ENCODE measurements around the gene CPSF4. TPM values are rescaled to one million over a fixed set of nuclear protein-coding genes. Genes with fewer than 3 reads are reported as not detected.

The CPSF4 gene
- total RNA-seq, 1 donor: 101 TPM

DNA sequence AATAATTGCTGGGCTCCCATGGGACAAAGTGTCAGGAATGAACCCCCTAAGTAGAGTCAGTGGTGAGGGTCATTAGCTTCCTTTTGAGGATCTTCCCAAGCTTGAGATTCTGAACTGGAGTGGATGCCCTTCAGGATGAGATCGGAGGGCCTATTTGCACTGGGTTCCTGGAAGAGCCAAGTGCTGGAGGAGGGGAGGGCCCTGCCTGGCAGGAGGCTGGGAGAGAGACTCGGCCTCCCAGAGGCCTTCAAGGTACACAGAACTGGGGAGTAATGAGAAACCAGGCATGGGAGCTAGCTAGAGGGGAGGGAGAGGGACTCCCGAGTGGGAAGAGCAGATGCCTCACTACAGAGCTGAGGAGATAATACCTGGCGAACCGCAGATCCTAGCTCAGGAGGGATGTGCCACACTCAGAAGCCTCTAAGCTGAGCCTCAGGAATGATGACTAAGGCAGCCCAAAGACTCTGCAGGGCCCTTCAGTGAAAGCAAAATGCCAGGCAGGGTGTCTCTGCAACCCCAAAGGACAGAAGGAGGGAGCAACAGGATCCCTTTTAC is 39.8 kb upstream of the CPSF4 start:
- Histone ChIP-seq H3K36me3 (ENCODE audit: insufficient read depth, low read length) (peaks cover 85% of the 10 kb centered on the region), H4K20me1 (ENCODE audit: insufficient read depth, low read length) (peaks cover 30% of the 10 kb centered on the region)

DNA sequence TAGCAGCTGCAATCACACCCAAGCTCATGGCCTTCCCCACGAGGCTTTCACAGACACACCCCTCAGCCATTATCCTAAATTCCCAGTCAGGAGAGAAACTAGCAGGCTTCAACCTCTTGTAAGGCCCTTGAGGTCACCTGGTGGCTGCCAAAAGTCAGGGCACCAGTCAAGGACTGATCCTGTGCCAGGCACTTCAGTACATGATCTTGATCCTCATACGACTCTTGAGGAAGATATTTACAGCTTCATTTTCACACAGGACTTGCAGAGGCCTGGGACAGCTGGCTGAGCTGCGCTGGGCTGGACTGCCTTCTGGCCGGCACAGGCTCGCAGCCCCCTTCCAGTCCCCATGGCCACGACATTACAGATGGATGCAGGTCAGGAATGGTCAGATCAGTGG is 39.1 kb upstream of the CPSF4 start:
- no peak overlapping the region for H2AFZ ChIP-seq (ENCODE audit: low read length)
- H3K27ac ChIP-seq (ENCODE audit: low read depth, low read length): no peak overlapping the region
- peaks cover 8% of the 10 kb centered on the region for H3K4me1 ChIP-seq (ENCODE audit: insufficient read depth, low read length)
- H3K79me2 ChIP-seq (ENCODE audit: insufficient read depth, low read length): peaks cover 31% of the 10 kb centered on the region
- no peaks in the 10 kb centered on the region for H3K9me3 ChIP-seq (ENCODE audit: low read depth, low read length)
- H3K4me2 ChIP-seq (ENCODE audit: insufficient read depth, low read length): no peak overlapping the region
- no peaks in the 10 kb centered on the region for H3K27me3 ChIP-seq (ENCODE audit: insufficient read depth, low read length)
- peaks cover 32% of the 10 kb centered on the region for H4K20me1 ChIP-seq (ENCODE audit: insufficient read depth, low read length)
- H3K36me3 ChIP-seq (ENCODE audit: insufficient read depth, low read length): peaks cover 81% of the 10 kb centered on the region
- no peak overlapping the region for H3K4me3 ChIP-seq (ENCODE audit: insufficient read depth, low read length)
- DNase-seq (ENCODE audit: insufficient read length, low spot score, missing footprints): peak; percentile 76
- TF ChIP-seq, protein P1, sequence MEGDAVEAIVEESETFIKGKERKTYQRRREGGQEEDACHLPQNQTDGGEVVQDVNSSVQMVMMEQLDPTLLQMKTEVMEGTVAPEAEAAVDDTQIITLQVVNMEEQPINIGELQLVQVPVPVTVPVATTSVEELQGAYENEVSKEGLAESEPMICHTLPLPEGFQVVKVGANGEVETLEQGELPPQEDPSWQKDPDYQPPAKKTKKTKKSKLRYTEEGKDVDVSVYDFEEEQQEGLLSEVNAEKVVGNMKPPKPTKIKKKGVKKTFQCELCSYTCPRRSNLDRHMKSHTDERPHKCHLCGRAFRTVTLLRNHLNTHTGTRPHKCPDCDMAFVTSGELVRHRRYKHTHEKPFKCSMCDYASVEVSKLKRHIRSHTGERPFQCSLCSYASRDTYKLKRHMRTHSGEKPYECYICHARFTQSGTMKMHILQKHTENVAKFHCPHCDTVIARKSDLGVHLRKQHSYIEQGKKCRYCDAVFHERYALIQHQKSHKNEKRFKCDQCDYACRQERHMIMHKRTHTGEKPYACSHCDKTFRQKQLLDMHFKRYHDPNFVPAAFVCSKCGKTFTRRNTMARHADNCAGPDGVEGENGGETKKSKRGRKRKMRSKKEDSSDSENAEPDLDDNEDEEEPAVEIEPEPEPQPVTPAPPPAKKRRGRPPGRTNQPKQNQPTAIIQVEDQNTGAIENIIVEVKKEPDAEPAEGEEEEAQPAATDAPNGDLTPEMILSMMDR (IDR thresholded peaks at IDR 0.05; ENCODE audit: extremely low read depth, low read depth, low read length): no peak

More for the DNA sequence above, 39.8 kb upstream of the CPSF4 start:
- peak; percentile 56 for DNase-seq (ENCODE audit: insufficient read length, low spot score, missing footprints)
- Histone ChIP-seq H3K4me1 (ENCODE audit: insufficient read depth, low read length) (peaks cover 2% of the 10 kb centered on the region), H2AFZ (ENCODE audit: low read length) (no peak overlapping the region), H3K27ac (ENCODE audit: low read depth, low read length) (no peak overlapping the region), H3K27me3 (ENCODE audit: insufficient read depth, low read length) (no peaks in the 10 kb centered on the region), H3K4me2 (ENCODE audit: insufficient read depth, low read length) (no peak overlapping the region), H3K4me3 (ENCODE audit: insufficient read depth, low read length) (no peak overlapping the region), H3K79me2 (ENCODE audit: insufficient read depth, low read length) (peaks cover 27% of the 10 kb centered on the region), H3K9me3 (ENCODE audit: low read depth, low read length) (no peaks in the 10 kb centered on the region)
- TF ChIP-seq, protein P1 (IDR thresholded peaks at IDR 0.05; ENCODE audit: extremely low read depth, low read depth, low read length): no peak

DNA sequence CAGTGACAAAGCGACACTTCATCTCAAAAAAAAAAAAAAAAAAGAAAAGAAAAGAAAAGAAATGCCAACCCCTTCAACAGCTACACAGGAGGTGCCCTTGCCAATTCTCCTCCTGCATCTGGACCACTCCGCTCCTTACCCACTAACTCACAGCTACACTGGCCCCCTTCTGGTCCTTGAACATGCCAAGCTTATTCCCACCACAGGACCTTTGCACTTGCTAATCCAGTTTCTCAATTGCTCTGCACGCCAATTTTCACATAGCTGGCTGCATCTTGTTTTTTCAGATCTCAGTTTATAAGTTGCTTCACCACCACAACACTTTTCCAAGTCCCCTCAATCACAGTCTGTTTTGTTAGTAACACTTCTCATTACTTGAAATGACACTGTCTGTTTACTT is 35.9 kb upstream of the CPSF4 start:
- Histone ChIP-seq H3K79me2 (ENCODE audit: insufficient read depth, low read length) (peaks cover 59% of the 10 kb centered on the region), H3K36me3 (ENCODE audit: insufficient read depth, low read length) (peaks cover 52% of the 10 kb centered on the region), H3K4me2 (ENCODE audit: insufficient read depth, low read length) (no peak overlapping the region), H3K4me3 (ENCODE audit: insufficient read depth, low read length) (no peak overlapping the region), H3K9me3 (ENCODE audit: low read depth, low read length) (no peaks in the 10 kb centered on the region), H3K27me3 (ENCODE audit: insufficient read depth, low read length) (no peaks in the 10 kb centered on the region), H2AFZ (ENCODE audit: low read length) (no peak overlapping the region), H3K4me1 (ENCODE audit: insufficient read depth, low read length) (peaks cover 31% of the 10 kb centered on the region), H4K20me1 (ENCODE audit: insufficient read depth, low read length) (peaks cover 55% of the 10 kb centered on the region), H3K27ac (ENCODE audit: low read depth, low read length) (no peak overlapping the region)
- DNase-seq (ENCODE audit: insufficient read length, low spot score, missing footprints): no peak
- TF ChIP-seq, protein P1 (IDR thresholded peaks at IDR 0.05; ENCODE audit: extremely low read depth, low read depth, low read length): no peak

DNA sequence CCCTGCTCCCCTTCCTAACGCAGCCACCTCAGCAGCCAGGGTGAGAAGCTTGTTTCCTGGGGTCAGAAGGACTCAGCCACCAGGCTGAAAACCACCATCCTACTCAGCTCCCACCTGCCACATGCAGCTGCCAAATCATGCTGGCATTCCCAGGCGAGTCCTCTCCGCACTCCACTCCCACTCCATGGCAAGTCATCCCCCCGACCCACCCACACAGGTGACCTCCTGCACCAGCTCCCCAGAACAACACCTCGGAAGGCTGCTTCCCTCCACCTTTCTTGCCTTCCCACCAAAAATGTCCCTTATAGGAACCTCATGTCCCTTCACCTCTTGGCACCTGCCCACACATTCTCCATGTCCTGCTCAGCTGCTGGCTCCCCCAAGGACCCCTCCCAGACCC is 35.0 kb upstream of the CPSF4 start:
- peak; percentile 49 for DNase-seq (ENCODE audit: insufficient read length, low spot score, missing footprints)
- Histone ChIP-seq H3K4me3 (ENCODE audit: insufficient read depth, low read length) (no peak overlapping the region), H2AFZ (ENCODE audit: low read length) (no peak overlapping the region), H3K4me2 (ENCODE audit: insufficient read depth, low read length) (peak overlapping the region; percentile 4), H3K79me2 (ENCODE audit: insufficient read depth, low read length) (peaks cover 64% of the 10 kb centered on the region), H3K27ac (ENCODE audit: low read depth, low read length) (peak overlapping the region; percentile 25), H3K9me3 (ENCODE audit: low read depth, low read length) (no peaks in the 10 kb centered on the region), H4K20me1 (ENCODE audit: insufficient read depth, low read length) (peaks cover 56% of the 10 kb centered on the region), H3K36me3 (ENCODE audit: insufficient read depth, low read length) (peaks cover 48% of the 10 kb centered on the region), H3K4me1 (ENCODE audit: insufficient read depth, low read length) (peaks cover 31% of the 10 kb centered on the region), H3K27me3 (ENCODE audit: insufficient read depth, low read length) (no peaks in the 10 kb centered on the region)
- TF ChIP-seq, protein P1 (IDR thresholded peaks at IDR 0.05; ENCODE audit: extremely low read depth, low read depth, low read length): no peak
